GM21360 (cell line): ENCODE measurements around the gene GTF3C1.
"Not testable (repeated sequence)": the region's sequence is repeated elsewhere in the genome, so short reads cannot be mapped to it uniquely, and the experiment has no call there.

Experiments
- ATAC-seq: cut with Tn5 transposase; IDR thresholded peaks from one replicate; pipeline ENCODE4 v1.9.1; 2021; ENCODE audit warnings: mild to moderate bottlenecking, moderate library complexity; ENCODE audit not compliant: unreplicated experiment

Gene GTF3C1

GRCh38 chr16:27448532-27449433, 100.9 kb downstream of the GTF3C1 start:
- ATAC-seq: no peak

DNA sequence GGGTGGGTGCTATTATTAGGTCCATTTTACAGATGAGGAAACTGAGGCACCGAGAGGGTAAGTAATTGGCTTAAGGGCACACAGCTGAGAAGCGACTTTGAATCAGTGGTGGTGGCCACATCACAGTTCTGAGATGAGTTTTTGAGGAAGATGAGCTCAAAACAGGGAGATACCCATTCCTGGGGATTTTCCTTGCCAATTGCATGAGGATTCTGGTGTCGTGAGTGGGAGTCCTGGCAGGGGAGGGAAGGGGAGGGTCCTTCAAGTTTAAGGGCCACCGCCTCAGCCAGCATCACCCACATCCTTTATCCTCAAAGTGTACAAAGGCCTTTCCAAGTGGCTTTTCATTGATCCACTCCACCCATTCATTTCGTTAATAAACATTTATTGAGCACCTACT, 102.4 kb downstream of the GTF3C1 start:
- no peak for ATAC-seq

DNA sequence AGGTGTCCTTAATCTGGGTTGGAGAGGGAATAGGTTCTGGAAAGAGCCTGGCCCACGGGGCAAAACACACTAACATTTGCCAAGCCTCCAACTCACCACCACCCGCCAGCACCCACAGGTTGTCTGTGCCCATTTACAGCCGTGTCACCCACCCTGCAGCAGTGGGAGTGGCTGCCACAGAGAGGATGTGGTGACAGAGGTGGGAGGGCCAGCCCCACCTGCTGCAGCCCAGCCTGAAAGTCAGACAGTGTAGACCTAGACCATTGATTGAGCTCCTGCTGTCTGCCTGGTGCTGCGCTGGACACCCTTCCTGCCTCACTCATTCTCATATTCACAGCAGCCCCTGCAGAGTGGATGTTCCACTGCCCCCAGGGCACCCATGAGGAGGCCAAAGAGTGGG, 103.0 kb downstream of the GTF3C1 start:
- no peak for ATAC-seq

DNA sequence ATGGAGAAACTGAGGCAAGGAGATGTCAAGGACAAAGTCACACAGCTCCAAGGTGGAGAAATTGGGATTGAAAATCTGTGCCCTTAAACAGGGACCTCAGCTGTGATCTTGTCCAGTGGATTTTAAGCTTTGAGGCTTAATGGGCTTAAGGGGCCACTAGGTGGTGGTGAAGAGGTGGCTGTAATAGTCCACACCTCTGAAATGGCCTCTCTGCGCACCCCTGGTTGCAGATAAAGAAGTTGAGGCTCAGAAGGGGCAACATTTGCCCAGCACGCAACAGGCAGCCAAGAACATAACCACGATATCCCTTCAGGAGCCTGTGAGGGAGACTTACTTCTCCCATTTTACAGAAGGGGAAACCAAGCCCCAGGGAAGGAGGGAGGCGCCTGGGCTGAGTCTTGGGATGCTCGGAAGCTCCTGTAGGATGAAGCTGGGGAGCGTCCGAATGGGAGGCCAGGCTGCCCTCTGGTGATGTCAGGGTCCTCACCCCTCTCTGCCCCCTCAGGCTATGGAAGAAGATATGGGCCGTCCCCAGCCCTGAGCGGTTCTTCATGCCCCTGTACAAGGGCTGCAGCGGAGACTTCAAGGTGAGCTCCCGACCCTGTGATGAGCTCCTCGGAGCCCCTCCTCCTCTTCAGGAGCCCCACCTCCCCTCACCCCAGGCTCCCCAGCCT, 104.1 kb downstream of the GTF3C1 start:
- ATAC-seq: no peak

DNA sequence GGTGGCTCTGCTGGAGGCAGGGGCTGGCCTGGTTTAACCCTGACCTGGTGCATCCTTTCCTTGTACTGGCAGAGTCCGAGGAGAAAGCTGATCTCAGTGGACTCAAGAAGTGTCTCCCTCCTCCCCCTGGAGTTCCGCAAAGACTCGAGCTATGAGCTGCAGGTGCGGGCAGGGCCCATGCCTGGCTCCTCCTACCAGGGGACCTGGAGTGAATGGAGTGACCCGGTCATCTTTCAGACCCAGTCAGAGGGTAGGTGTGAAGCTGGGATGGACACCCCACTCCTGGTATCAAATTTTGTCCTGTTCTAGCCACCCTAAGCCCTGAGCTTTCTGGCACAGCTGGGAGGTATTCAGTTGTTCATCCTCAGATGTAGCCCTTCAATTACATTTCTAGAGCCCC, 105.2 kb downstream of the GTF3C1 start:
- no peak for ATAC-seq

- no peak for ATAC-seq
Observed at GRCh38 chr16:27444015-27444414, 105.7 kb downstream of the GTF3C1 start.

- no peak for ATAC-seq
Observed at GRCh38 chr16:27441998-27442397, 107.7 kb downstream of the GTF3C1 start.

- no peak for ATAC-seq
Observed at GRCh38 chr16:27441276-27441675, 108.4 kb downstream of the GTF3C1 start.

GRCh38 chr16:27439271-27440018, 110.3 kb downstream of the GTF3C1 start:
- no peak for ATAC-seq

DNA sequence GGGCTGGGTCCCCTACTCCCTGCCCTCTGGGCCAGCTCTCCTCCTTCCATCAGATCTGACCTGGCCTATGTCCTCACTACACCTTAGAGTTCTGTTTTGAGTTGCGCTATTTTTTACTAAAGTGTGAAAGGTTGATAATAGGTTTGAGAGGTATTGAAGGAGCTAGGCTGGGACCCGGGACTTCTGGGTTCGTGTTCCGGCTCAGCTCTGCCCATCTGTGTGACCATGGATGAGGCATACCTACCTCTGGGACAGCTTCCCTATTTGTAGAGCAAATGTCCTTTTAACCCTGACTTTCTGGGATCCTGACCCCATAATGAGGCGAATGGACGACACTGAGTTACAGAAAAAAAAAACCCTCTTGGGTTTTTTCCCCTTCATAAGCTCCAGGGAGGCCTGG, 111.8 kb downstream of the GTF3C1 start:
- no peak for ATAC-seq

GRCh38 chr16:27436921-27437650, 112.6 kb downstream of the GTF3C1 start:
- ATAC-seq: no peak

DNA sequence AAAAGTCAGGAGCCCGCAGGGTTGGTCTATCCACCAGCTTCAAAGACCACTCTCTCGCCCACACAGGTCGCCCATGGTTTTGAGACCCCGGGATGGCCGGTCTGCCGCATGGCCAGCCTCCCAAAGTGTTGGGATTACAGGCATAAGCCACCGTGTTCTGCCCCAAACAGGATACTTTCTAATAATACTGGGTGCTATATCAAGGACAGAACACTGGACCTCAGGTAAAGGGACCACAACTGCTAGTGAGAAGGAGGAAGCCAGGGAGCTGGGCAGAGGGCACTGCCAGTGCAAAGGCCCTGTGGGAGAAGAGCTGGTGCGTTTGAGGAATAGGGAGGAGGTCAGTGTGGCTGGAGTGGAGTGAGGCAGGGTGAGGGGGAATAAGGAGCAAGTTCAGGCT, 113.6 kb downstream of the GTF3C1 start:
- ATAC-seq: no peak

GRCh38 chr16:27435146-27435545, 114.6 kb downstream of the GTF3C1 start:
- ATAC-seq: not testable (repeated sequence)

GRCh38 chr16:27434141-27435051, 115.3 kb downstream of the GTF3C1 start:
- no peak for ATAC-seq

GRCh38 chr16:27433636-27434035, 116.1 kb downstream of the GTF3C1 start:
- ATAC-seq: no peak

GRCh38 chr16:27433191-27433590, 116.5 kb downstream of the GTF3C1 start:
- not testable (repeated sequence) for ATAC-seq

DNA sequence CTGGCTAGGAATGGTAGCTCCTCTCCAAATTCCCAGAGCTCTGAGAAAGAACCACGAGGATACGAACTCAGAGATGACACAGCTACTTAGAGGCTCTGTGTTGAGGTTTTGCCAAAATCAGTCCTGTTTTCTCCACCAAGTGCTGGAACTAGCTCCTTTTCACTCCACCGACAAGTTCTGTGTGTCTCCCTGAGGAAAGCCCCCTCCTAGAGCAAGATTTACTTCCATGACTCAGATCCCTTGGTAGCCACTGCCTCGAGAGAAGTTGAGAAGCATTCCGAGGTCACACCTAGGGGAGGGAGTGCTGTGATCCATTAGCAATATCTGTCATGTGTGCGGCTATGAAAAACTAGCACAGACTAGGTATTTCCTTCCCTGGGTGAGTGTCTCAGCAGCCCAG, 117.2 kb downstream of the GTF3C1 start:
- no peak for ATAC-seq

- no peak for ATAC-seq
Observed at GRCh38 chr16:27431773-27432532, 117.8 kb downstream of the GTF3C1 start.

DNA sequence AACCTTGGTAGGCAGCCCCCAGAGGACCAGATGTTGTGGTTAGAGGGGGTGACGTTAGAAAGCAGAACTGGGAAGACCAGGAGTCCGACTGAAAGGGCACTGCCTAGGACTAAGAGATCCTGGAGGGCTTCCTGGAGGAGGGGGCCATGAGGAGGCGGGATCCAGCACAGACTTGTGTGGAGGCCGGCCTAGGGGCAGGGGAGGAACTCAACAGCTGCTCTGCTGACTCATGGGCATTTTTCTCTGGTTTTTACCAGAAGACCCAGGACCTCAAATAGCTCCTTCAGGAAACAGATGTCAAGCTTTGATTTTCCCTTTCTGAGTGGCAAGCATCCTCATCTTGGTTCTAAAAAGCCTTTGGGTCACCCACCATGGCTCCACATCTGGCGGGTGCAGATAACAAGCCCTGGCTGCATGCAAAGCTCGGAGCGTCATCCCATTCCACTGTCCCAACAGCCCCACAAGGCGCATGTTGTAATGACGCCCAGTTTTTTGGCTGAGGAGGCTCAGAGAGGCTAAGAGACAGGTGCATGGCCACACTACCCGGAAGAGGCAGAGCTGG, 118.7 kb downstream of the GTF3C1 start:
- ATAC-seq: peak; percentile 25
